22Rv1 (cell line): ENCODE results near the gene TYW1.
"Not testable (repeated sequence)": the region's sequence is repeated elsewhere in the genome, so short reads cannot be mapped to it uniquely, and the experiment has no call there.

Experiments used
- CTCF ChIP-seq: fragments of 450-650 bp; IDR thresholded peaks from 2 replicates; pipeline ENCODE4 v1.5.1; 2017; ENCODE audit warnings: mild to moderate bottlenecking
- ZFX ChIP-seq: fragments of 450-650 bp; IDR thresholded peaks from 2 replicates; pipeline ENCODE4 v1.6.1; 2017; ENCODE audit warnings: antibody characterized with exemption, borderline replicate concordance

GRCh38 chr7:67184912-67185659 is 188.5 kb downstream of the TYW1 start:
- TF ChIP-seq CTCF, ZFX: not testable (repeated sequence)
